ENCODE measurements around the gene SERTAD4.

SERTAD4 gene

DNA sequence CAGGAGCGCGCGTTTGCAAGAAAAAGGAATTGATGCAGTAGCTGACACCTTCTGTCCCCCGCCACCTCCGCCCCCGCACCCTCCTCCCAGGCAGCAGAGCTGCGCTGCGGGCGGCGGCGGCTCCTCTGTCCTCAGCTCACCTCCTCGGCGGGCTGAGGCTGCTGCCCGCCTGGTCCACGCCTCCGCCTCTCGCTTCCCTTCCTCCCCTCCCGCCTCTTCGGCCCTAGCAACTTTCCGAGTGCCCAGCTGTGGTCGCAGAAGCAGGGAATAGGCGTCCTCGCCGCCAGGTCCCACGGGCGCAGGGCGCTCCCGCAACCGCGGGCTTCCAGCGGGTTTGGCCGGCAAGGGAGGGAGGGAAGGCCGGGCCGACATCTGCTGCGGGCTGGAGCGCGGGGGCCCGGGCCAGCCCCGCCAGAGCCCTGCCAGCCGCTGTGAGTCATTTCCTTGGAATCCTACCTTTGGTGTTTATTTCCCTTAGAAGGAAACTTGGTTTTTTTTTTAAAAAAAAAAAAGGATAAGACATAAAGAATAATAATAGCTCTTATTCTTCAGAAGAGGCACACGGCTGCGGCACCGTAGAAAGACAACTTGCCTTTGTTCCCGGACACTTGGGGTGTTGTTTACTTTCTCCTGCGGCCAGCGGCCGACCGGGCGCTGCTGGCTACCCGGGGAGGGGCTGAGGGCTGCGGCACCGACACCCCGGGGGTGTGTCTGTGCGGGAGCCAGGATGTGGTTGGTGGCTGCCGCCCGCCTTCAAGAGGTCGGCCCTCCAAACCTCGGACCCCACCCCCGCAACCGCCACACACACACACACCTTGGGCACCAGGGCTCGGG, 1.1 kb downstream of the SERTAD4 start:
- Histone ChIP-seq H3K9ac (ENCODE audit: insufficient read length, low read depth) (peak overlapping the region; percentile 86), H3K36me3 (ENCODE audit: insufficient read depth, insufficient read length, low read length) (peaks cover 22% of the 10 kb centered on the region), H3K4me1 (ENCODE audit: insufficient read depth, insufficient read length) (peaks cover 2% of the 10 kb centered on the region), H3K4me3 (ENCODE audit: insufficient read length, low read depth) (peak overlapping the region; percentile 70), H3K27me3 (ENCODE audit: insufficient read depth, insufficient read length) (no peaks in the 10 kb centered on the region), H3K9me3 (ENCODE audit: insufficient read depth, low read length) (no peaks in the 10 kb centered on the region)
- DNase-seq (ENCODE audit: low read depth, low spot score) = peak; percentile 63
- no peak for TF ChIP-seq YY1 (IDR thresholded peaks at IDR 0.05; ENCODE audit: insufficient read depth, insufficient read length)
- TF ChIP-seq ZNF274 (IDR thresholded peaks at IDR 0.05; ENCODE audit: low read depth, low read length) = no peak
- TF ChIP-seq SUZ12 (IDR thresholded peaks at IDR 0.05; ENCODE audit: extremely low read depth, insufficient read depth, insufficient read length) = no peak

DNA sequence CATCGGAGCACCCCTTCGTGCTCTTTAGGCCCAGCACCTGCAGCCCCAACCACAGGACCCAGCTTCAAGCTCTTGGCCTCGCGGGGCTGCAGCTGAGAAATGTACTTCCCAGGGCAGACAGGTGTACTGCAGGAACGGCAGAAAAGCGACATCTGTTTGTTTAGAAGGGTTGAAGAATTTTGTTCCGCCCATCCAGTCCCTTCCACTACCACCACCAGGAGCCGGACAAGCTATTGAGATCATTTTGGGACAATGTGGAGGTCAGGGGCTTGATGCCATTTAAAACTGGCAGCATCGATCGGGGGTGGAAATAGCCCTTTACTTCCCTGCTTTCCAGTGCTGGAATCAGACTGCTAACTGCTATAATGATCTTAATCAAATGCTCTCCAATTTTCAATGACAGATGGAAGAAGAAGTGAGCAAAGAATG, 1.7 kb downstream of the SERTAD4 start:
- DNase-seq (ENCODE audit: low read depth, low spot score) = no peak
- TF ChIP-seq SUZ12 (IDR thresholded peaks at IDR 0.05; ENCODE audit: extremely low read depth, insufficient read depth, insufficient read length) (no peak), ZNF274 (IDR thresholded peaks at IDR 0.05; ENCODE audit: low read depth, low read length) (no peak), YY1 (IDR thresholded peaks at IDR 0.05; ENCODE audit: insufficient read depth, insufficient read length) (no peak)
- H3K4me1 ChIP-seq (ENCODE audit: insufficient read depth, insufficient read length) = peaks cover 2% of the 10 kb centered on the region
- H3K9me3 ChIP-seq (ENCODE audit: insufficient read depth, low read length) = no peaks in the 10 kb centered on the region
- H3K36me3 ChIP-seq (ENCODE audit: insufficient read depth, insufficient read length, low read length) = peaks cover 29% of the 10 kb centered on the region
- peak overlapping the region; percentile 70 for H3K4me3 ChIP-seq (ENCODE audit: insufficient read length, low read depth)
- H3K27me3 ChIP-seq (ENCODE audit: insufficient read depth, insufficient read length) = no peaks in the 10 kb centered on the region
- peak overlapping the region; percentile 61 for H3K9ac ChIP-seq (ENCODE audit: insufficient read length, low read depth)

DNA sequence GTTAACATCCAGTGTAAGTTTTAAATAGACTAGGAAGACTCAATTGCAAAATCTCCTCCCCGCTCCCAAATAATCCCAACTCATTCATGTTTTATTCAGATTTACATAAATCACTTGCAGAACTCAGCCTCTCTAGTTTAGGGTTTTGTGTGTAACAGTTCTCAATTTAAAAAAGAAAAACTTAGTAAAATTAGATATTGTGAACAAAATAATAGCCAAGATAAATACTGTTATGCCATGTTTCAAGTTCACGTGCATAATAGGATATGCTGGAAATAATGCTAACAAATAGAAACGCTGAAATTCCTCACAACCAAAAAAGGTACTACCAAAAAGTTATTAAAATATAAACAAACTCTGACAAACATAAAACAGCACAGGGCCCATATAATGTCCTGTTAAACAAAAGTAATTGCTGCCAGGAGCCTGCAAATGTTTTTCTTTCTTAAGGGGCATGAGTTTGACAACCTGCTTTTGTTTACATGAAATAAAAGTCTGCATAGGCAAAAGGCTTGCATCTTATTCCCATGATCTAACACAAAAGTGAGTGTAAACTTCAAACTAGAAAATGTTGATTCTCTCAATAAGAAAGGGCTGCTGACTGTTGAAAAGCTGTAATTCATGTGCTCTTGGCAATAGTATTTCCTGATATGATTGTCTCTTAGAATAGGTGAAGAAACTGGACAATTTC, 2.9 kb downstream of the SERTAD4 start:
- H3K4me1 ChIP-seq (ENCODE audit: insufficient read depth, insufficient read length) = peaks cover 2% of the 10 kb centered on the region
- H3K9me3 ChIP-seq (ENCODE audit: insufficient read depth, low read length) = no peaks in the 10 kb centered on the region
- peaks cover 39% of the 10 kb centered on the region for H3K36me3 ChIP-seq (ENCODE audit: insufficient read depth, insufficient read length, low read length)
- H3K4me3 ChIP-seq (ENCODE audit: insufficient read length, low read depth) = no peak overlapping the region
- H3K9ac ChIP-seq (ENCODE audit: insufficient read length, low read depth) = no peak overlapping the region
- H3K27me3 ChIP-seq (ENCODE audit: insufficient read depth, insufficient read length) = no peaks in the 10 kb centered on the region
- TF ChIP-seq SUZ12 (IDR thresholded peaks at IDR 0.05; ENCODE audit: extremely low read depth, insufficient read depth, insufficient read length) = no peak
- TF ChIP-seq ZNF274 (IDR thresholded peaks at IDR 0.05; ENCODE audit: low read depth, low read length) = no peak
- no peak for TF ChIP-seq YY1 (IDR thresholded peaks at IDR 0.05; ENCODE audit: insufficient read depth, insufficient read length)
- DNase-seq (ENCODE audit: low read depth, low spot score) = no peak

- H3K9me3 ChIP-seq (ENCODE audit: insufficient read depth, low read length) = no peaks in the 10 kb centered on the region
- peaks cover 2% of the 10 kb centered on the region for H3K4me1 ChIP-seq (ENCODE audit: insufficient read depth, insufficient read length)
- H3K4me3 ChIP-seq (ENCODE audit: insufficient read length, low read depth) = no peak overlapping the region
- no peaks in the 10 kb centered on the region for H3K27me3 ChIP-seq (ENCODE audit: insufficient read depth, insufficient read length)
- peaks cover 47% of the 10 kb centered on the region for H3K36me3 ChIP-seq (ENCODE audit: insufficient read depth, insufficient read length, low read length)
- no peak for DNase-seq (ENCODE audit: low read depth, low spot score)
- H3K9ac ChIP-seq (ENCODE audit: insufficient read length, low read depth) = no peak overlapping the region
- no peak for TF ChIP-seq YY1 (IDR thresholded peaks at IDR 0.05; ENCODE audit: insufficient read depth, insufficient read length)
- TF ChIP-seq SUZ12 (IDR thresholded peaks at IDR 0.05; ENCODE audit: extremely low read depth, insufficient read depth, insufficient read length) = no peak
- no peak for TF ChIP-seq ZNF274 (IDR thresholded peaks at IDR 0.05; ENCODE audit: low read depth, low read length)
Measured at GRCh38 chr1:210236386-210236839, 3.8 kb downstream of the SERTAD4 start.

- Histone ChIP-seq H3K4me1 (ENCODE audit: insufficient read depth, insufficient read length) (peaks cover 2% of the 10 kb centered on the region), H3K4me3 (ENCODE audit: insufficient read length, low read depth) (no peak overlapping the region), H3K36me3 (ENCODE audit: insufficient read depth, insufficient read length, low read length) (peaks cover 52% of the 10 kb centered on the region), H3K9ac (ENCODE audit: insufficient read length, low read depth) (no peak overlapping the region), H3K27me3 (ENCODE audit: insufficient read depth, insufficient read length) (no peaks in the 10 kb centered on the region), H3K9me3 (ENCODE audit: insufficient read depth, low read length) (no peaks in the 10 kb centered on the region)
- TF ChIP-seq ZNF274 (IDR thresholded peaks at IDR 0.05; ENCODE audit: low read depth, low read length) (no peak), SUZ12 (IDR thresholded peaks at IDR 0.05; ENCODE audit: extremely low read depth, insufficient read depth, insufficient read length) (no peak), YY1 (IDR thresholded peaks at IDR 0.05; ENCODE audit: insufficient read depth, insufficient read length) (no peak)
- no peak for DNase-seq (ENCODE audit: low read depth, low spot score)
Measured at GRCh38 chr1:210236840-210237409, 4.3 kb downstream of the SERTAD4 start.

- H3K36me3 ChIP-seq (ENCODE audit: insufficient read depth, insufficient read length, low read length) = peaks cover 57% of the 10 kb centered on the region
- H3K4me3 ChIP-seq (ENCODE audit: insufficient read length, low read depth) = no peak overlapping the region
- no peak for TF ChIP-seq SUZ12 (IDR thresholded peaks at IDR 0.05; ENCODE audit: extremely low read depth, insufficient read depth, insufficient read length)
- TF ChIP-seq ZNF274 (IDR thresholded peaks at IDR 0.05; ENCODE audit: low read depth, low read length) = no peak
- no peak overlapping the region for H3K9ac ChIP-seq (ENCODE audit: insufficient read length, low read depth)
- peaks cover 2% of the 10 kb centered on the region for H3K4me1 ChIP-seq (ENCODE audit: insufficient read depth, insufficient read length)
- no peak for DNase-seq (ENCODE audit: low read depth, low spot score)
- no peaks in the 10 kb centered on the region for H3K27me3 ChIP-seq (ENCODE audit: insufficient read depth, insufficient read length)
- no peaks in the 10 kb centered on the region for H3K9me3 ChIP-seq (ENCODE audit: insufficient read depth, low read length)
Measured at GRCh38 chr1:210237479-210237878, 4.9 kb downstream of the SERTAD4 start.

DNA sequence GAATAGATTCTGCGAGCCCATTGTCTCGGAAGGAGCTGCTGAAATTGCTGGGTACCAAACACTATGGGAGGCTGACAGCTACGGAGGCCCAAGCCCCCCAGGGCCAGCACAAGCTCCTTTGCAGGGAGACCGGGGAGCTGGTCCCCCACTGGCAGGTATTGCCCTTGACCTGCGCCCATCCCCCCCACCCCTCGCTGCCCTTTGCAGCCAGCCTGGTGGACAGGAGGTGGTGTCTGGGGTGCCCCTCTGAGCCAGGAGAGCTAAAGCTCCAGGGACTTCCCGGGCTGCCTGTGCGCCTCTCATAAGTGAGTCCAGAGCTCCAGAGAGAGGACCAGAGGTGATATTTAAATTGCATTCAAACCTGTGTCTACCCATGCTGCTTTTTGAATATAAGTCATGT, 5.4 kb downstream of the SERTAD4 start:
- H3K9me3 ChIP-seq (ENCODE audit: insufficient read depth, low read length) = no peaks in the 10 kb centered on the region
- no peak overlapping the region for H3K4me3 ChIP-seq (ENCODE audit: insufficient read length, low read depth)
- H3K36me3 ChIP-seq (ENCODE audit: insufficient read depth, insufficient read length, low read length) = peaks cover 63% of the 10 kb centered on the region
- H3K9ac ChIP-seq (ENCODE audit: insufficient read length, low read depth) = no peak overlapping the region
- no peaks in the 10 kb centered on the region for H3K27me3 ChIP-seq (ENCODE audit: insufficient read depth, insufficient read length)
- peaks cover 2% of the 10 kb centered on the region for H3K4me1 ChIP-seq (ENCODE audit: insufficient read depth, insufficient read length)
- no peak for DNase-seq (ENCODE audit: low read depth, low spot score)
- TF ChIP-seq SUZ12 (IDR thresholded peaks at IDR 0.05; ENCODE audit: extremely low read depth, insufficient read depth, insufficient read length) = no peak
- TF ChIP-seq YY1 (IDR thresholded peaks at IDR 0.05; ENCODE audit: insufficient read depth, insufficient read length) = no peak
- no peak for TF ChIP-seq ZNF274 (IDR thresholded peaks at IDR 0.05; ENCODE audit: low read depth, low read length)
